22Rv1 (cell line): ENCODE measurements around the gene PMS2.
"Not testable (repeated sequence)": the region's sequence is repeated elsewhere in the genome, so short reads cannot be mapped to it uniquely, and the experiment has no call there.

Experiments used
- CTCF ChIP-seq: fragments of 450-650 bp; IDR thresholded peaks from 2 replicates; pipeline ENCODE4 v1.5.1; 2017; ENCODE audit warnings: mild to moderate bottlenecking
- ZFX ChIP-seq: fragments of 450-650 bp; IDR thresholded peaks from 2 replicates; pipeline ENCODE4 v1.6.1; 2017; ENCODE audit warnings: antibody characterized with exemption, borderline replicate concordance

GRCh38 chr7:5924180-5924579, 84.7 kb downstream of the PMS2 start:
- TF ChIP-seq CTCF, ZFX: not testable (repeated sequence)
